H9 (cell line): ENCODE measurements around the gene LATS2. TPM values are rescaled to one million over a fixed set of nuclear protein-coding genes. Genes with fewer than 3 reads are reported as not detected.
A peak's percentile ranks its signal among the peaks of the same experiment; 100 is the strongest.

Experiments
- DNase-seq: peaks from one replicate; pipeline ENCODE4 v3.0.0-alpha.2; 2017
- H2AFZ ChIP-seq: one replicate; pipeline ENCODE4 v1.6.1; 2013; ENCODE audit warnings: mild to moderate bottlenecking, low read length, control low read depth, moderate library complexity
- H2AK5ac ChIP-seq: 2 replicates; pipeline ENCODE4 v1.6.1; 2013; ENCODE audit warnings: low read length, control low read depth, mixed read lengths; ENCODE audit not compliant: insufficient read length
- H2BK120ac ChIP-seq: one replicate; pipeline ENCODE4 v1.6.1; 2013; ENCODE audit warnings: low read depth, mild to moderate bottlenecking, low read length, control low read depth, inconsistent platforms; ENCODE audit not compliant: poor library complexity, severe bottlenecking
- H2BK12ac ChIP-seq: 2 replicates; pipeline ENCODE4 v1.6.1; 2013; ENCODE audit warnings: low read length, control low read depth, mixed read lengths, low read depth; ENCODE audit not compliant: insufficient read length
- H2BK15ac ChIP-seq: 2 replicates; pipeline ENCODE4 v1.6.1; 2013; ENCODE audit warnings: low read depth, low read length, control low read depth
- H2BK20ac ChIP-seq: one replicate; pipeline ENCODE4 v1.6.1; 2013; ENCODE audit warnings: low read depth, mild to moderate bottlenecking, low read length, control low read depth, inconsistent platforms; ENCODE audit not compliant: poor library complexity, severe bottlenecking
- H2BK5ac ChIP-seq: 2 replicates; pipeline ENCODE4 v1.6.1; 2013; ENCODE audit warnings: low read length, control low read depth, mixed read lengths; ENCODE audit not compliant: insufficient read length
- H3K14ac ChIP-seq: 2 replicates; pipeline ENCODE4 v1.6.1; 2013; ENCODE audit warnings: low read length, control low read depth; ENCODE audit not compliant: insufficient read depth
- H3K18ac ChIP-seq: 2 replicates; pipeline ENCODE4 v1.6.1; 2013; ENCODE audit warnings: low read depth, mild to moderate bottlenecking, mixed read lengths, low read length, control low read depth; ENCODE audit not compliant: insufficient read length
- H3K23ac ChIP-seq: 2 replicates; pipeline ENCODE4 v1.6.1; 2013; ENCODE audit warnings: low read length, control low read depth, mixed read lengths, low read depth; ENCODE audit not compliant: insufficient read length
- H3K23me2 ChIP-seq: 2 replicates; pipeline ENCODE4 v1.6.1; 2013; ENCODE audit warnings: low read depth, mild to moderate bottlenecking, mixed read lengths, low read length, control low read depth; ENCODE audit not compliant: insufficient read length, poor library complexity, severe bottlenecking
- H3K27ac ChIP-seq: 2 replicates; pipeline ENCODE4 v1.5.1; 2013; ENCODE audit warnings: low read length, control low read depth, mixed read lengths, low read depth; ENCODE audit not compliant: insufficient read length
- H3K27me3 ChIP-seq: 2 replicates; pipeline ENCODE4 v1.6.1; 2013; ENCODE audit warnings: low read length, control low read depth, inconsistent platforms; ENCODE audit not compliant: insufficient read depth
- H3K4ac ChIP-seq: 2 replicates; pipeline ENCODE4 v1.6.1; 2013; ENCODE audit warnings: low read depth, mild to moderate bottlenecking, control low read depth, inconsistent platforms, low read length, moderate library complexity
- H3K4me1 ChIP-seq: 2 replicates; pipeline ENCODE4 v1.6.1; 2013; ENCODE audit warnings: low read length, control low read depth, inconsistent platforms; ENCODE audit not compliant: insufficient read depth
- H3K4me2 ChIP-seq: 2 replicates; pipeline ENCODE4 v1.6.1; 2013; ENCODE audit warnings: low read length, control low read depth, mixed read lengths; ENCODE audit not compliant: insufficient read length, insufficient read depth
- H3K56ac ChIP-seq: 2 replicates; pipeline ENCODE4 v1.6.1; 2013; ENCODE audit warnings: low read depth, mild to moderate bottlenecking, mixed read lengths, low read length, control low read depth; ENCODE audit not compliant: insufficient read length
- H3K79me1 ChIP-seq: 2 replicates; pipeline ENCODE4 v1.6.1; 2013; ENCODE audit warnings: low read depth, mild to moderate bottlenecking, moderate library complexity, low read length, control low read depth, inconsistent platforms; ENCODE audit not compliant: insufficient read depth, poor library complexity, severe bottlenecking
- H3K79me2 ChIP-seq: 2 replicates; pipeline ENCODE4 v1.6.1; 2013; ENCODE audit warnings: low read length, control low read depth, inconsistent platforms; ENCODE audit not compliant: insufficient read depth
- H3K9ac ChIP-seq: 2 replicates; pipeline ENCODE4 v1.6.1; 2013; ENCODE audit warnings: low read length, control low read depth, mixed read lengths; ENCODE audit not compliant: insufficient read length; ENCODE audit errors: extremely low read depth
- H3K9me3 ChIP-seq: one replicate; pipeline ENCODE4 v1.6.1; 2013; ENCODE audit warnings: low read depth, low read length, inconsistent platforms; ENCODE audit not compliant: control insufficient read depth
- H3T11ph ChIP-seq: one replicate; pipeline ENCODE4 v1.6.1; 2013; ENCODE audit warnings: mild to moderate bottlenecking, low read length, control low read depth, inconsistent platforms
- H4K20me1 ChIP-seq: one replicate; pipeline ENCODE4 v1.6.1; 2013; ENCODE audit not compliant: control insufficient read depth, insufficient read length, insufficient read depth
- H4K5ac ChIP-seq: 2 replicates; pipeline ENCODE4 v1.6.1; 2013; ENCODE audit warnings: low read depth, mild to moderate bottlenecking, mixed read lengths, low read length, control low read depth; ENCODE audit not compliant: insufficient read length
- H4K8ac ChIP-seq: replicated peaks from 2 replicates; pipeline ENCODE4 v1.6.1; 2013; ENCODE audit warnings: low read length, control low read depth, mixed read lengths, low read depth; ENCODE audit not compliant: insufficient read length
- H4K91ac ChIP-seq: 2 replicates; pipeline ENCODE4 v1.6.1; 2013; ENCODE audit warnings: low read depth, mild to moderate bottlenecking, moderate library complexity, mixed read lengths, low read length, control low read depth; ENCODE audit not compliant: insufficient read length
- H3K27ac Mint-ChIP-seq, 3 experiments: 2 replicates in 2 of 3; 3 replicates in 1 of 3; pipeline ENCODE4 v1.8.0; 2020 to 2021; ENCODE audit warnings: mixed read lengths in 3 of 3, mild to moderate bottlenecking in 1 of 3, moderate library complexity in 1 of 3
- H3K27me3 Mint-ChIP-seq: 2 replicates; pipeline ENCODE4 v1.8.0; 2021; ENCODE audit warnings: low read depth, mild to moderate bottlenecking, moderate library complexity, mixed read lengths
- H3K36me3 Mint-ChIP-seq, 3 experiments: 2 replicates in 2 of 3; 3 replicates in 1 of 3; pipeline ENCODE4 v1.8.0; 2020 to 2021; ENCODE audit warnings: low read depth in 3 of 3, mixed read lengths in 3 of 3; ENCODE audit not compliant: insufficient read depth in 1 of 3
- H3K4me1 Mint-ChIP-seq, 2 experiments: 2 replicates each; pipeline ENCODE4 v1.8.0; 2020; ENCODE audit warnings: mixed read lengths in 2 of 2
- H3K4me3 Mint-ChIP-seq, 2 experiments: 2 replicates in 1 of 2; 3 replicates in 1 of 2; pipeline ENCODE4 v1.8.0; 2020 to 2021; ENCODE audit warnings: mild to moderate bottlenecking in 2 of 2, mixed read lengths in 2 of 2, moderate library complexity in 1 of 2
- H3K9me3 Mint-ChIP-seq, 2 experiments: 2 replicates in 1 of 2; 3 replicates in 1 of 2; pipeline ENCODE4 v1.8.0; 2020; ENCODE audit warnings: mild to moderate bottlenecking in 2 of 2, mixed read lengths in 2 of 2, moderate library complexity in 1 of 2
- WGBS: extraction: QIAGEN DNeasy Blood & Tissue Kit; methylation state at CpG from one replicate; pipeline ENCODE4 v1.1.7; 2013; ENCODE audit warnings: missing lambda C conversion rate, low lambda C conversion rate, mixed read lengths; ENCODE audit not compliant: insufficient read length; ENCODE audit errors: extremely low coverage; 5-methylcytosine and 5-hydroxymethylcytosine counted together
- total RNA-seq: library from RNA; stranded (reverse); gene quantifications from 2 replicates; pipeline ENCODE4 v1.2.1, GENCODE V29; 2021
- TF ChIP-seq, protein P1 (sequence below): fragments of 200-600 bp; sonication (generic); conservative IDR thresholded peaks from 3 replicates; pipeline ENCODE4 v1.8.0; 2021; ENCODE audit warnings: antibody characterized with exemption, mild to moderate bottlenecking

The LATS2 gene
- total RNA-seq, 1 experiment from 2014 or later, result 20.0 TPM

DNA sequence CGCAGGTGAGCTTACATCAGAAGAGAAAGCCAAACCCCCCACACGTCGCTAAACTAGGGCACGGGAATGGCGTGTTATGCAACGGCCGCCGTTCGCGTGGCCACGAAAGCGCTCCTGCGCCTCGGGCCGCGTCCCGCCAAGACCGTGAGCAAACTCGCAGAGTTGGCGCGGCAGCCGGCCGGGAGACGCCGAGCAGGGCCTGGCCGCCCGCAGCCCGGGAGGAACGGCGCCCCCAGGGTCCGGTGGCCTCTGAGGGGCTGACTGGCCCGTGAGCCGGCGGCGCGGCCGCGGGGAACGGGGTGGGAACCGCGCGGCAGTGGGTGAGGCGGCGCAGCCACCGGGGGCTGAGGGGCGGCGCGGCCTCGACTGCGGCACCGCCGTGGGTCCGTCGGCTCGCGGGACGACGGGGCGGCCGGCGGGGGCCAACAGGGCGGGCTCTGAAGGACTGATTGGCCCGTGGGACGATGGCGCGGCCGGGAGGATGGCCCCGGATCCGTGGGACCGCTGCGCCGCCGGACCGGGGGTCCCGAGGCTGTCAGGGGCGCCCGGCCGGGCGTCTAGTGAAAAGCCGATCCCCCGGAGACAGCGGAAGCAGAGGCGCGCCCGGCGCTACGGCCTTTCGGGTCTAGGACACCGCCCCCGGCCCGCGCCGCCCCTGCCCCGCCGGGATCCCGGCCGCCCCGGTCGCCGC, 903 bp downstream of the LATS2 start:
- H2AK5ac ChIP-seq, result no peak overlapping the region
- no peaks in the 10 kb centered on the region for H3K9me3 ChIP-seq
- no peak overlapping the region for H2BK120ac ChIP-seq
- no peak overlapping the region for H3K23ac ChIP-seq
- no peak overlapping the region for H4K8ac ChIP-seq
- H3K14ac ChIP-seq, result peak overlapping the region; percentile 66
- no peak overlapping the region for H2BK12ac ChIP-seq
- TF ChIP-seq, protein P1, sequence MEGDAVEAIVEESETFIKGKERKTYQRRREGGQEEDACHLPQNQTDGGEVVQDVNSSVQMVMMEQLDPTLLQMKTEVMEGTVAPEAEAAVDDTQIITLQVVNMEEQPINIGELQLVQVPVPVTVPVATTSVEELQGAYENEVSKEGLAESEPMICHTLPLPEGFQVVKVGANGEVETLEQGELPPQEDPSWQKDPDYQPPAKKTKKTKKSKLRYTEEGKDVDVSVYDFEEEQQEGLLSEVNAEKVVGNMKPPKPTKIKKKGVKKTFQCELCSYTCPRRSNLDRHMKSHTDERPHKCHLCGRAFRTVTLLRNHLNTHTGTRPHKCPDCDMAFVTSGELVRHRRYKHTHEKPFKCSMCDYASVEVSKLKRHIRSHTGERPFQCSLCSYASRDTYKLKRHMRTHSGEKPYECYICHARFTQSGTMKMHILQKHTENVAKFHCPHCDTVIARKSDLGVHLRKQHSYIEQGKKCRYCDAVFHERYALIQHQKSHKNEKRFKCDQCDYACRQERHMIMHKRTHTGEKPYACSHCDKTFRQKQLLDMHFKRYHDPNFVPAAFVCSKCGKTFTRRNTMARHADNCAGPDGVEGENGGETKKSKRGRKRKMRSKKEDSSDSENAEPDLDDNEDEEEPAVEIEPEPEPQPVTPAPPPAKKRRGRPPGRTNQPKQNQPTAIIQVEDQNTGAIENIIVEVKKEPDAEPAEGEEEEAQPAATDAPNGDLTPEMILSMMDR, result no peak
- peaks cover 8% of the 10 kb centered on the region for H3K79me1 ChIP-seq
- no CpG with 5 or more reads among the region's 100 CpGs for WGBS
- no peak overlapping the region for H2AFZ ChIP-seq
- H3T11ph ChIP-seq, result no peak overlapping the region
- Mint-ChIP-seq H3K9me3 (no peaks in the 10 kb centered on the region; a peak in 1 of 5 replicates), H3K4me3 (peak overlapping the region; percentile 78 to 88), H3K27ac (peak overlapping the region in 2 of 3 experiments; percentile 23 to 76; a peak in 2 of 7 replicates), H3K36me3 (peaks cover 0 to 14% (median 11%) of the 10 kb centered on the region in 3 experiments; a peak in 4 of 7 replicates), H3K27me3 (no peaks in the 10 kb centered on the region), H3K4me1 (peaks cover 38 to 47% of the 10 kb centered on the region in 2 experiments)
- H3K79me2 ChIP-seq, result peaks cover 22% of the 10 kb centered on the region; the same call in 1 of the 2 replicates
- no peak overlapping the region for H3K4ac ChIP-seq
- H4K91ac ChIP-seq, result no peak overlapping the region
- peak overlapping the region; percentile 52 for H3K4me2 ChIP-seq
- H3K27ac ChIP-seq, result no peak overlapping the region
- no peak overlapping the region for H2BK20ac ChIP-seq
- H2BK5ac ChIP-seq, result no peak overlapping the region
- no peak overlapping the region for H3K18ac ChIP-seq
- H3K9ac ChIP-seq, result peak overlapping the region; percentile 80
- no peak for DNase-seq
- no peaks in the 10 kb centered on the region for H4K20me1 ChIP-seq
- H3K23me2 ChIP-seq, result peaks cover 3% of the 10 kb centered on the region
- peaks cover 4% of the 10 kb centered on the region; the same call in 1 of the 2 replicates for H3K4me1 ChIP-seq
- no peak overlapping the region for H2BK15ac ChIP-seq
- no peak overlapping the region for H3K56ac ChIP-seq
- H3K27me3 ChIP-seq, result no peaks in the 10 kb centered on the region
- no peak overlapping the region for H4K5ac ChIP-seq
